HL-60 (cell line): ENCODE measurements around the gene ADAM30.

Experiments used
- CTCF ChIP-seq: IDR thresholded peaks from one replicate; pipeline ENCODE4 v1.5.1; 2011; ENCODE audit warnings: low read length, control low read depth, inconsistent platforms; ENCODE audit not compliant: insufficient read depth
- GABPA ChIP-seq: IDR thresholded peaks from 2 replicates; pipeline ENCODE4 v1.6.1; 2012; ENCODE audit warnings: low read depth
- POLR2AphosphoS5 ChIP-seq: IDR thresholded peaks from 2 replicates; pipeline ENCODE4 v1.6.1; 2012; ENCODE audit warnings: low read depth
- SPI1 ChIP-seq: IDR thresholded peaks from 2 replicates; pipeline ENCODE4 v1.6.1; 2012; ENCODE audit warnings: low read depth, mild to moderate bottlenecking, borderline replicate concordance
- TF ChIP-seq, protein P1 (sequence below): IDR thresholded peaks from 2 replicates; pipeline ENCODE4 v1.6.1; 2012; ENCODE audit warnings: low read depth; ENCODE audit not compliant: insufficient replicate concordance

- TF ChIP-seq CTCF (no peak), POLR2AphosphoS5 (no peak), GABPA (no peak), SPI1 (no peak)
- TF ChIP-seq, protein P1, sequence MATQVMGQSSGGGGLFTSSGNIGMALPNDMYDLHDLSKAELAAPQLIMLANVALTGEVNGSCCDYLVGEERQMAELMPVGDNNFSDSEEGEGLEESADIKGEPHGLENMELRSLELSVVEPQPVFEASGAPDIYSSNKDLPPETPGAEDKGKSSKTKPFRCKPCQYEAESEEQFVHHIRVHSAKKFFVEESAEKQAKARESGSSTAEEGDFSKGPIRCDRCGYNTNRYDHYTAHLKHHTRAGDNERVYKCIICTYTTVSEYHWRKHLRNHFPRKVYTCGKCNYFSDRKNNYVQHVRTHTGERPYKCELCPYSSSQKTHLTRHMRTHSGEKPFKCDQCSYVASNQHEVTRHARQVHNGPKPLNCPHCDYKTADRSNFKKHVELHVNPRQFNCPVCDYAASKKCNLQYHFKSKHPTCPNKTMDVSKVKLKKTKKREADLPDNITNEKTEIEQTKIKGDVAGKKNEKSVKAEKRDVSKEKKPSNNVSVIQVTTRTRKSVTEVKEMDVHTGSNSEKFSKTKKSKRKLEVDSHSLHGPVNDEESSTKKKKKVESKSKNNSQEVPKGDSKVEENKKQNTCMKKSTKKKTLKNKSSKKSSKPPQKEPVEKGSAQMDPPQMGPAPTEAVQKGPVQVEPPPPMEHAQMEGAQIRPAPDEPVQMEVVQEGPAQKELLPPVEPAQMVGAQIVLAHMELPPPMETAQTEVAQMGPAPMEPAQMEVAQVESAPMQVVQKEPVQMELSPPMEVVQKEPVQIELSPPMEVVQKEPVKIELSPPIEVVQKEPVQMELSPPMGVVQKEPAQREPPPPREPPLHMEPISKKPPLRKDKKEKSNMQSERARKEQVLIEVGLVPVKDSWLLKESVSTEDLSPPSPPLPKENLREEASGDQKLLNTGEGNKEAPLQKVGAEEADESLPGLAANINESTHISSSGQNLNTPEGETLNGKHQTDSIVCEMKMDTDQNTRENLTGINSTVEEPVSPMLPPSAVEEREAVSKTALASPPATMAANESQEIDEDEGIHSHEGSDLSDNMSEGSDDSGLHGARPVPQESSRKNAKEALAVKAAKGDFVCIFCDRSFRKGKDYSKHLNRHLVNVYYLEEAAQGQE = no peak
Observed at GRCh38 chr1:119874186-119874585, 22.1 kb downstream of the ADAM30 start.
